Measurements from ENCODE around the gene PRDM16. TPM values are rescaled to one million over a fixed set of nuclear protein-coding genes. Genes with fewer than 3 reads are reported as not detected.

Gene PRDM16
- total RNA-seq, 4 donors from 2014 or later, result 0.41 to 0.95 TPM; not detected in 2

GRCh38 chr1:3465091-3465934 is 396.3 kb downstream of the PRDM16 start:
- no peak overlapping the region for H3K27ac ChIP-seq
- H3K27me3 ChIP-seq, result no peaks in the 10 kb centered on the region
- 61 to 86% methylated on average over 2 to 25 of the region's 28 CpGs for WGBS, 2 donors (ENCODE audit: low coverage in 1 of 2)
- H3K9me3 ChIP-seq, result no peaks in the 10 kb centered on the region
- no peak overlapping the region for H3K4me3 ChIP-seq
- H3K36me3 ChIP-seq, result no peaks in the 10 kb centered on the region
- DNase-seq, result no peak
- TF ChIP-seq POLR2A (IDR thresholded peaks at IDR 0.05), result no peak
- no peak for TF ChIP-seq CTCF (IDR thresholded peaks at IDR 0.05)
- no peak for TF ChIP-seq EP300 (IDR thresholded peaks at IDR 0.05; ENCODE audit: low read depth)
- no peak for TF ChIP-seq POLR2AphosphoS5 (IDR thresholded peaks at IDR 0.05)
- in situ Hi-C loops (cut with MboI; ENCODE audit: low pct_ligation_motif_present in 1 of 4, low pct_unique_long_range_greater_than_20kb in 1 of 4, low sequenced_read_pairs in 3 of 4), result no loop called here
- peaks cover 5 to 15% (median 13%) of the 10 kb centered on the region in 4 donors for H3K4me1 ChIP-seq
- intact Hi-C loops (cut with DNase I; ENCODE audit: low total_unique reads), result no loop called here

- DNase-seq, result no peak
- Histone ChIP-seq H3K36me3 (no peaks in the 10 kb centered on the region), H3K27me3 (no peaks in the 10 kb centered on the region), H3K27ac (no peak overlapping the region), H3K4me1 (peaks cover 0 to 8% (median 6%) of the 10 kb centered on the region in 4 donors), H3K4me3 (no peak overlapping the region), H3K9me3 (no peaks in the 10 kb centered on the region)
- in situ Hi-C loops (cut with MboI; ENCODE audit: low pct_ligation_motif_present in 1 of 4, low pct_unique_long_range_greater_than_20kb in 1 of 4, low sequenced_read_pairs in 3 of 4), result no loop called here
- 84% methylated on average over 17 of the region's 17 CpGs; no CpG with 5 or more reads in 1 of the 2 donors for WGBS, 2 donors (ENCODE audit: low coverage in 1 of 2)
- TF ChIP-seq EP300 (IDR thresholded peaks at IDR 0.05; ENCODE audit: low read depth), result no peak
- TF ChIP-seq POLR2AphosphoS5 (IDR thresholded peaks at IDR 0.05), result no peak
- no peak for TF ChIP-seq CTCF (IDR thresholded peaks at IDR 0.05)
- no peak for TF ChIP-seq POLR2A (IDR thresholded peaks at IDR 0.05)
- intact Hi-C loops (cut with DNase I; ENCODE audit: low total_unique reads), result no loop called here
Observed at GRCh38 chr1:3465935-3466321, 396.9 kb downstream of the PRDM16 start.

GRCh38 chr1:3466366-3467075 is 397.5 kb downstream of the PRDM16 start:
- TF ChIP-seq CTCF (IDR thresholded peaks at IDR 0.05), result no peak
- no peak for TF ChIP-seq EP300 (IDR thresholded peaks at IDR 0.05; ENCODE audit: low read depth)
- TF ChIP-seq POLR2A (IDR thresholded peaks at IDR 0.05), result no peak
- TF ChIP-seq POLR2AphosphoS5 (IDR thresholded peaks at IDR 0.05), result no peak
- H3K9me3 ChIP-seq, result no peaks in the 10 kb centered on the region
- no peak overlapping the region for H3K4me3 ChIP-seq
- no peaks in the 10 kb centered on the region for H3K27me3 ChIP-seq
- intact Hi-C loops (cut with DNase I; ENCODE audit: low total_unique reads), result no loop called here
- WGBS, 2 donors (ENCODE audit: low coverage in 1 of 2), result 86% methylated on average over 16 of the region's 16 CpGs; no CpG with 5 or more reads in 1 of the 2 donors
- DNase-seq, result peak; percentile 8
- peaks cover 0 to 5% (median 1%) of the 10 kb centered on the region in 4 donors for H3K4me1 ChIP-seq
- in situ Hi-C loops (cut with MboI; ENCODE audit: low pct_ligation_motif_present in 1 of 4, low pct_unique_long_range_greater_than_20kb in 1 of 4, low sequenced_read_pairs in 3 of 4), result no loop called here
- no peak overlapping the region for H3K27ac ChIP-seq
- H3K36me3 ChIP-seq, result no peaks in the 10 kb centered on the region
